NCI-H1092 treated with DMSO at 0.1 percent for 48 hours (cell line): ENCODE results near the gene RGS14.
"Not testable (repeated sequence)": the region's sequence is repeated elsewhere in the genome, so short reads cannot be mapped to it uniquely, and the experiment has no call there.

Source experiments
- DNase-seq: peaks from one replicate; lab custom pipeline; 2025; lab: John Stamatoyannopoulos, UW

The RGS14 gene

GRCh38 chr5:177349762-177350161, 8.0 kb upstream of the RGS14 start:
- no peak for DNase-seq

- DNase-seq = no peak
Observed at GRCh38 chr5:177350776-177351391, 6.8 kb upstream of the RGS14 start.

- peak; percentile 86 for DNase-seq
Observed at GRCh38 chr5:177351392-177352329, 6.1 kb upstream of the RGS14 start, which contains the start of gene LMAN2. Gene LMAN2, minus strand, starts transcription at chr5:177351668. Its CDS starts 21 bp downstream, at chr5:177351647.

GRCh38 chr5:177353093-177353492, 4.6 kb upstream of the RGS14 start:
- no peak for DNase-seq

- DNase-seq = no peak
Observed at GRCh38 chr5:177354256-177354655, 3.5 kb upstream of the RGS14 start.

GRCh38 chr5:177354711-177355110, 3.0 kb upstream of the RGS14 start:
- no peak for DNase-seq

GRCh38 chr5:177355162-177355867, 2.4 kb upstream of the RGS14 start:
- DNase-seq = no peak

- DNase-seq = no peak
Observed at GRCh38 chr5:177355868-177356168, 1.9 kb upstream of the RGS14 start.

DNA sequence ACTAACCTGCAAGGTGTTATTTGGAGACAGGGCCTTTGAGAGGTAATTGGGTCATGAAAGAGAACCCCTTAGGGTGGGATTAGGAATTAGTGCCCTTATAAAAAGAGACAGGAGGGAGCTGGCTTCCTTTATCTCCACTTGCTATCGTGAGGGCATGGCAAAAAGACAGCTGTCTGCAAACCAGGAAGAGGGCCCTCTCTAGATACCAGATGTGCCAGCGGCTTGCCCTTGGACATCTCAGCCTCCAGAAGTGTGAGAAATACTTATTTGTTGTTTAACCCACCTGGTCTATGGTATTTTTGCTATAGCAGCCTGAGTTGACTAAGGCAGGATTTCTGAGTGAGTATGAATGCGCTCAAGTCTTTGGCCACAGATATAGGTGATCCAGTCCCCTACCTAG, 978 bp upstream of the RGS14 start:
- DNase-seq = no peak

GRCh38 chr5:177357146-177357458, 622 bp upstream of the RGS14 start:
- DNase-seq = no peak

GRCh38 chr5:177358370-177358819, 671 bp downstream of the RGS14 start:
- DNase-seq = no peak

DNA sequence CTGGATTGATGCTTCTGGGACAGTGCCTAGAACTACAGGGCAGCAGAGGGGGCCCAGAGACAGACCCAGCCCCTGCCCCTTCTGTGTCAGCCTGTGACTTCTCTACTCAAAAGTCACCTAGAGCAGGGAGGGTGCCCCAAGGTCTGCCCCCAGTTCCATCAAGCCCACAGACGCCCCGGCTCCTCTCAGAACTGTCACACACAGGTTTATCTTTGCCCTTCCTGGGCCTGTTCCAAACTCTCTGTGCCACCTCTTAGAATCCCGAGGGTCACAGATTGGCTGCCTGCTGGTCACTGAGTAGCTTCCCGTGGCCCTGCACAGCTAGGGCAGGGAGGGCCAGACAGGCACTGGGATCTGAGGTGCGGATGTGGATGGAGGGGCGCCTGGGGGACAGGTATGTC, 1.7 kb downstream of the RGS14 start:
- DNase-seq = no peak

- DNase-seq = no peak
Observed at GRCh38 chr5:177359860-177360259, 2.1 kb downstream of the RGS14 start.

DNA sequence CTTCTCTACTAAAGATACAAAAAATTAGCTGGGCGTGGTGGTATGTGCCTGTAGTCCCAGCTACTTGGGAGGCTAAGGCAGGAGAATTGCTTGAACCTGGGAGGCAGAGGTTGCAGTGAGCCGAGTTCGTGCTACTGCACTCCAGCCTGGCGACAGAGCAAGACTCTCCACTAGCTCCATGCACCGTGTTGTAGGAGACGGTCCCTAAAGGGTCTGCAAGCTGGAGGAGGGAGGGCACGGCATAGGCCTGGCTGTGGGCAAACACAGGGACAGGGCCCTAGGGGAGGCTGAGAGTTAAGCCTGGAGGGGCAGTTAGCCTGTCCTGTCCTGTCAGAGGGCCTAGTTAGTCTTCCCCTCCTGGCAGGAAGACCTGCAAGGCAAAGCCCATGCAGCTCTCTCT, 3.0 kb downstream of the RGS14 start:
- DNase-seq = not testable (repeated sequence)

GRCh38 chr5:177361418-177362291, 3.9 kb downstream of the RGS14 start:
- DNase-seq = no peak

- DNase-seq = no peak
Observed at GRCh38 chr5:177362292-177362609, 4.5 kb downstream of the RGS14 start.

GRCh38 chr5:177362610-177363507, 5.1 kb downstream of the RGS14 start:
- DNase-seq = peak; percentile 7

DNA sequence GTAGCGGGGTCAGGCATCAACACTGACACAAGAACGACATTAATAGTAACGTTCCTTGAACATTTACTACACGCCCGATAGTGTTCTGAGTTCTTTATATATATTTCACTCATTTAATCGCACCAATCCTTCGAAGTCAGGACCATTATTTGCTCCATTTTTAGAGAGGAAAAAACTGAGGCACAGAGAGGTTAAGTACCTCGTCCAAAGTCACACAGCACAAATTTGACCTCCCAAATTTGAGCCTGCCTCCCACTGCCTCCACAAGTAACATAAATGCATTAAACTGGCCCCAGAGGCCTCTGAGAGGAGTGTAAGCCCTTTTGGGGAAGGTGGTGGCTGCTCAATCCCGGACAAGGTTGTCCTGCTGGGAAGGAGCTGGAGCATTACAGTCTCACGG, 5.8 kb downstream of the RGS14 start:
- DNase-seq = no peak

DNA sequence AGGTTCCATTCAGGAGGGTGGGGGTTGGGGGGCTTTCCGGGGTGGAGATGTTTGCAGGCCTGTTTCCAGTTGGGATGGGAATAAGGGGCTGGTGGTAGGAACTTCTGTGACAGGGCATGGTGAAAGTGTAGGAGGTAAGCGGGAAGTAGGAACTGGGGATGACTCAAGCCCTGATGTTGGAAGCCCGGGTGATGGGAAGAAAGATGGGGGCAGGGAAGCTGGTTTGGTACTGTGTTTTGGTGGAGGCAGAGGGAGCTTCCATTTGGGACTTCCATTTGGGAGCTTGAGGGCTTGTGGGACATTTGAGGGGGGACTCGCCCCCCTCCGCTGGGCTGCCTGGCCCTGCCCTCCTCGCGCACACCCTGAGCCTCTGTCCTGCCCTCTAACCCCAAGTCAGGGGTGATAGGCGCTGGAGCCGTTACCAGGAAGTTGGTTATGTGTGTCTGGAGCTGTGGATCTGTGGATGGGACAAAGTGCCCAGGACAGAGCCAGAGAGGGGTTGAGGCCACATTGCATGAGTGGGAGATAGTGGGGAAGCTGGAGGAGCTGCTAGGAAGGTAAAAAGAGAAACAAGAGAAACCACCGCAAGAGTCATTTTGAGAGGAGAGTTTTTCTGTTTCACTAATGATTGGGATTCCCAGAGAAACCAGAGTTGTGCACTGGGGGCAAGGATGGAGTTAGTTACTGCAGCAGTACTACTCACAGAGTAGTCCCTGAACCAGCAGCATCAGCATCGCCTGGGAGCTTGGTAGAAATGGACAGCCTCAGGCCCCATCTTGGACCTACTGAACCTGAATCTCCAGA, 6.6 kb downstream of the RGS14 start:
- DNase-seq = no peak

- no peak for DNase-seq
Observed at GRCh38 chr5:177365845-177366527, 8.3 kb downstream of the RGS14 start.
